Measurements from ENCODE around the gene DUSP10.

DUSP10 gene

GRCh38 chr1:221723848-221724236 is 18.0 kb downstream of the DUSP10 start:
- Mint-ChIP-seq H3K4me1 (peaks cover 67% of the 10 kb centered on the region), H3K27ac (ENCODE audit: low read depth) (no peak overlapping the region), H3K36me3 (ENCODE audit: insufficient read depth) (peaks cover 20% of the 10 kb centered on the region), H3K27me3 (no peaks in the 10 kb centered on the region), H3K4me3 (no peak overlapping the region), H3K9me3 (no peaks in the 10 kb centered on the region)
- no peak for ATAC-seq (replicated peaks; ENCODE audit: extremely low read depth, poor library complexity, severe bottlenecking)
- DNase-seq (ENCODE audit: low spot score in 2 of 2) = no peak

- no peaks in the 10 kb centered on the region for H3K9me3 Mint-ChIP-seq
- ATAC-seq (replicated peaks; ENCODE audit: extremely low read depth, poor library complexity, severe bottlenecking) (no peak), DNase-seq (ENCODE audit: low spot score in 2 of 2) (no peak)
- no peaks in the 10 kb centered on the region for H3K27me3 Mint-ChIP-seq
- H3K4me3 Mint-ChIP-seq = no peak overlapping the region
- peaks cover 21% of the 10 kb centered on the region for H3K36me3 Mint-ChIP-seq (ENCODE audit: insufficient read depth)
- peaks cover 64% of the 10 kb centered on the region for H3K4me1 Mint-ChIP-seq
- no peak overlapping the region for H3K27ac Mint-ChIP-seq (ENCODE audit: low read depth)
These were observed 18.7 kb downstream of the DUSP10 start for GRCh38 chr1:221723018-221723847.

GRCh38 chr1:221722254-221723017 is 19.5 kb downstream of the DUSP10 start:
- Mint-ChIP-seq H3K4me1 (peaks cover 57% of the 10 kb centered on the region), H3K4me3 (no peak overlapping the region), H3K27ac (ENCODE audit: low read depth) (no peak overlapping the region), H3K9me3 (no peaks in the 10 kb centered on the region), H3K36me3 (ENCODE audit: insufficient read depth) (peaks cover 17% of the 10 kb centered on the region), H3K27me3 (no peaks in the 10 kb centered on the region)
- DNase-seq (ENCODE audit: low spot score in 2 of 2) = no peak
- no peak for ATAC-seq (replicated peaks; ENCODE audit: extremely low read depth, poor library complexity, severe bottlenecking)

- Mint-ChIP-seq H3K9me3 (no peaks in the 10 kb centered on the region), H3K27me3 (no peaks in the 10 kb centered on the region), H3K27ac (ENCODE audit: low read depth) (no peak overlapping the region), H3K4me3 (no peak overlapping the region), H3K4me1 (peaks cover 57% of the 10 kb centered on the region), H3K36me3 (ENCODE audit: insufficient read depth) (peaks cover 20% of the 10 kb centered on the region)
- DNase-seq (ENCODE audit: low spot score in 2 of 2) (no peak), ATAC-seq (replicated peaks; ENCODE audit: extremely low read depth, poor library complexity, severe bottlenecking) (no peak)
These were observed 21.3 kb downstream of the DUSP10 start for GRCh38 chr1:221720545-221720944.

- no peaks in the 10 kb centered on the region for H3K27me3 Mint-ChIP-seq
- H3K36me3 Mint-ChIP-seq (ENCODE audit: insufficient read depth) = peaks cover 21% of the 10 kb centered on the region
- H3K4me3 Mint-ChIP-seq = no peak overlapping the region
- peaks cover 59% of the 10 kb centered on the region for H3K4me1 Mint-ChIP-seq
- ATAC-seq (replicated peaks; ENCODE audit: extremely low read depth, poor library complexity, severe bottlenecking) (no peak), DNase-seq (ENCODE audit: low spot score in 2 of 2) (no peak)
- H3K27ac Mint-ChIP-seq (ENCODE audit: low read depth) = no peak overlapping the region
- no peaks in the 10 kb centered on the region for H3K9me3 Mint-ChIP-seq
These were observed 21.9 kb downstream of the DUSP10 start for GRCh38 chr1:221719987-221720386.

- Mint-ChIP-seq H3K27me3 (no peaks in the 10 kb centered on the region), H3K36me3 (ENCODE audit: insufficient read depth) (peaks cover 23% of the 10 kb centered on the region)
These were observed 22.7 kb downstream of the DUSP10 start for GRCh38 chr1:221719278-221719597.

GRCh38 chr1:221718381-221719277 is 23.3 kb downstream of the DUSP10 start:
- Mint-ChIP-seq H3K36me3 (ENCODE audit: insufficient read depth) (peaks cover 23% of the 10 kb centered on the region), H3K4me3 (no peak overlapping the region), H3K4me1 (peaks cover 72% of the 10 kb centered on the region), H3K9me3 (no peaks in the 10 kb centered on the region), H3K27me3 (no peaks in the 10 kb centered on the region), H3K27ac (ENCODE audit: low read depth) (no peak overlapping the region)
- ATAC-seq (replicated peaks; ENCODE audit: extremely low read depth, poor library complexity, severe bottlenecking) (no peak), DNase-seq (ENCODE audit: low spot score in 2 of 2) (no peak)

More at GRCh38 chr1:221719278-221719597, 22.7 kb downstream of the DUSP10 start:
- DNase-seq (ENCODE audit: low spot score in 2 of 2) (no peak), ATAC-seq (replicated peaks; ENCODE audit: extremely low read depth, poor library complexity, severe bottlenecking) (no peak)
- no peaks in the 10 kb centered on the region for H3K9me3 Mint-ChIP-seq
- H3K27ac Mint-ChIP-seq (ENCODE audit: low read depth) = no peak overlapping the region
- no peak overlapping the region for H3K4me3 Mint-ChIP-seq
- peaks cover 66% of the 10 kb centered on the region for H3K4me1 Mint-ChIP-seq

- DNase-seq (ENCODE audit: low spot score in 2 of 2) (no peak), ATAC-seq (replicated peaks; ENCODE audit: extremely low read depth, poor library complexity, severe bottlenecking) (no peak)
- H3K4me1 Mint-ChIP-seq = peaks cover 77% of the 10 kb centered on the region
- no peak overlapping the region for H3K4me3 Mint-ChIP-seq
- no peaks in the 10 kb centered on the region for H3K27me3 Mint-ChIP-seq
- H3K9me3 Mint-ChIP-seq = no peaks in the 10 kb centered on the region
- H3K36me3 Mint-ChIP-seq (ENCODE audit: insufficient read depth) = peaks cover 27% of the 10 kb centered on the region
- peak overlapping the region; percentile 25 for H3K27ac Mint-ChIP-seq (ENCODE audit: low read depth)
These were observed 24.4 kb downstream of the DUSP10 start for GRCh38 chr1:221717485-221717853.

GRCh38 chr1:221716713-221717484 is 25.0 kb downstream of the DUSP10 start:
- Mint-ChIP-seq H3K4me3 (no peak overlapping the region), H3K9me3 (no peaks in the 10 kb centered on the region), H3K4me1 (peaks cover 78% of the 10 kb centered on the region), H3K36me3 (ENCODE audit: insufficient read depth) (peaks cover 30% of the 10 kb centered on the region), H3K27ac (ENCODE audit: low read depth) (peak overlapping the region; percentile 25), H3K27me3 (no peaks in the 10 kb centered on the region)
- no peak for ATAC-seq (replicated peaks; ENCODE audit: extremely low read depth, poor library complexity, severe bottlenecking)
- DNase-seq (ENCODE audit: low spot score in 2 of 2) = no peak

GRCh38 chr1:221715321-221716169 is 26.3 kb downstream of the DUSP10 start:
- Mint-ChIP-seq H3K4me3 (no peak overlapping the region), H3K4me1 (peaks cover 78% of the 10 kb centered on the region), H3K27me3 (no peaks in the 10 kb centered on the region), H3K27ac (ENCODE audit: low read depth) (peak overlapping the region; percentile 75), H3K36me3 (ENCODE audit: insufficient read depth) (peaks cover 27% of the 10 kb centered on the region), H3K9me3 (no peaks in the 10 kb centered on the region)
- ATAC-seq (replicated peaks; ENCODE audit: extremely low read depth, poor library complexity, severe bottlenecking) = no peak
- DNase-seq (ENCODE audit: low spot score in 2 of 2) = no peak
